ENCODE results near the gene KIRREL3. TPM values are rescaled to one million over a fixed set of nuclear protein-coding genes. Genes with fewer than 3 reads are reported as not detected.

Gene KIRREL3
- total and polyA plus RNA-seq, 2 of the 4 experiments (the other 2 are of a cell fraction) = 10.9 to 15.9 TPM

- Histone ChIP-seq H3K4me2 (ENCODE audit: low read depth, low read length) (no peak overlapping the region), H3K36me3 (ENCODE audit: control insufficient read depth, insufficient read depth, low read length) (no peaks in the 10 kb centered on the region), H4K5ac (ENCODE audit: low read depth, low read length) (no peak overlapping the region), H3K9me1 (ENCODE audit: insufficient read depth, low read length) (peaks cover 15% of the 10 kb centered on the region), H3K79me1 (ENCODE audit: low read depth in 1 of 2, low read length in 2 of 2) (peaks cover 18 to 37% of the 10 kb centered on the region in 2 experiments; a peak in 3 of 4 replicates), H2BK20ac (ENCODE audit: low read depth, low read length) (no peak overlapping the region), H4K91ac (ENCODE audit: insufficient read depth, low read depth, low read length) (no peak overlapping the region), H2BK15ac (ENCODE audit: low read depth, low read length) (no peak overlapping the region), H2BK5ac (ENCODE audit: low read depth, low read length, poor library complexity, severe bottlenecking) (no peak overlapping the region), H3K4me3 (ENCODE audit: insufficient read depth, low read depth, low read length) (no peak overlapping the region), H3K4me1 (ENCODE audit: control insufficient read depth, insufficient read depth, low read length) (peaks cover 14% of the 10 kb centered on the region), H3K9ac (ENCODE audit: low read depth, low read length) (no peak overlapping the region), H2AK9ac (replicated peaks; ENCODE audit: low read depth, low read length, poor library complexity) (no peak overlapping the region), H3K9me3 (ENCODE audit: control insufficient read depth, insufficient read depth, low read length) (no peaks in the 10 kb centered on the region), H3K4ac (ENCODE audit: low read depth, low read length) (no peak overlapping the region), H3K27ac (ENCODE audit: insufficient read depth, low read length) (no peak overlapping the region), H4K20me1 (ENCODE audit: insufficient read depth, low read length) (no peaks in the 10 kb centered on the region), H3K14ac (replicated peaks; ENCODE audit: low read depth, low read length) (no peak overlapping the region), H4K8ac (ENCODE audit: low read depth in 2 of 2, low read length in 2 of 2) (no peak overlapping the region), H3K56ac (ENCODE audit: extremely low read depth, insufficient read depth, low read length) (no peak overlapping the region), H2AK5ac (ENCODE audit: low read depth, low read length) (no peak overlapping the region), H2BK120ac (ENCODE audit: low read depth, low read length) (no peak overlapping the region), H2AFZ (replicated peaks; ENCODE audit: low read length, poor library complexity) (no peak overlapping the region), H3K23ac (ENCODE audit: low read depth, low read length) (no peak overlapping the region), H3K18ac (ENCODE audit: low read depth, low read length) (no peak overlapping the region), H3K27me3 (ENCODE audit: control insufficient read depth, insufficient read depth, low read length) (no peaks in the 10 kb centered on the region)
- intact Hi-C loops (cut with micrococcal nuclease) (no loop called here), dilution Hi-C loops (cut with HindIII; ENCODE audit: low sequenced_read_pairs, unreplicated experiment) (no loop called here), in situ Hi-C loops (cut with MboI; ENCODE audit: low sequenced_read_pairs) (no loop called here)
- POLR2A ChIA-PET (ENCODE audit: unreplicated experiment) = no interaction called here
- DNase-seq (no peak), ATAC-seq (ENCODE audit: low read depth) (no peak)
- WGBS, 2 experiments (ENCODE audit: extremely low coverage in 2 of 2, insufficient read length in 1 of 2) = 100% methylated on average over 1 of the region's 6 CpGs; no CpG with 5 or more reads in 1 of the 2 experiments
- BruUV-seq (replicated peaks) = no TSS peak
- TF ChIP-seq NFE2L2 (IDR thresholded peaks at IDR 0.05; ENCODE audit: low read depth, low read length) (no peak), SMC3 (IDR thresholded peaks at IDR 0.05; ENCODE audit: low read depth, low read length) (no peak), BHLHE40 (IDR thresholded peaks at IDR 0.05; ENCODE audit: low read depth, low read length) (no peak), RFX5 (IDR thresholded peaks at IDR 0.05; ENCODE audit: low read depth, low read length) (no peak), CEBPB (IDR thresholded peaks at IDR 0.05; ENCODE audit: low read depth, low read length) (no peak), RAD21 (IDR thresholded peaks at IDR 0.05; ENCODE audit: low read length) (no peak), USF2 (IDR thresholded peaks at IDR 0.05; ENCODE audit: low read depth, low read length) (no peak), POLR2A (IDR thresholded peaks at IDR 0.05; ENCODE audit: low read depth, low read length) (no peak), MAFK (IDR thresholded peaks at IDR 0.05; ENCODE audit: low read depth, low read length) (no peak), MXI1 (IDR thresholded peaks at IDR 0.05; ENCODE audit: borderline replicate concordance, low read depth, low read length) (no peak), FOS (IDR thresholded peaks at IDR 0.05; ENCODE audit: low read depth, low read length) (no peak), CHD1 (IDR thresholded peaks at IDR 0.05; ENCODE audit: low read depth, low read length) (no peak), CTCF (conservative IDR thresholded peaks at IDR 0.05; ENCODE audit: low read depth, low read length) (no peak), MAZ (IDR thresholded peaks at IDR 0.05; ENCODE audit: borderline replicate concordance, low read depth, low read length) (no peak)
- CTCF ChIA-PET = no interaction called here
Observed at GRCh38 chr11:126832387-126832786, 168.2 kb downstream of the KIRREL3 start.

All from IMR-90 (cell line).